Raji (cell line): Measurements from ENCODE around the gene UBAC1.

Experiments
- POLR2A ChIP-seq: IDR thresholded peaks from 2 replicates; pipeline ENCODE4 v1.6.1; 2011; ENCODE audit warnings: low read depth, low read length, control low read depth; ENCODE audit not compliant: insufficient read depth

The UBAC1 gene

DNA sequence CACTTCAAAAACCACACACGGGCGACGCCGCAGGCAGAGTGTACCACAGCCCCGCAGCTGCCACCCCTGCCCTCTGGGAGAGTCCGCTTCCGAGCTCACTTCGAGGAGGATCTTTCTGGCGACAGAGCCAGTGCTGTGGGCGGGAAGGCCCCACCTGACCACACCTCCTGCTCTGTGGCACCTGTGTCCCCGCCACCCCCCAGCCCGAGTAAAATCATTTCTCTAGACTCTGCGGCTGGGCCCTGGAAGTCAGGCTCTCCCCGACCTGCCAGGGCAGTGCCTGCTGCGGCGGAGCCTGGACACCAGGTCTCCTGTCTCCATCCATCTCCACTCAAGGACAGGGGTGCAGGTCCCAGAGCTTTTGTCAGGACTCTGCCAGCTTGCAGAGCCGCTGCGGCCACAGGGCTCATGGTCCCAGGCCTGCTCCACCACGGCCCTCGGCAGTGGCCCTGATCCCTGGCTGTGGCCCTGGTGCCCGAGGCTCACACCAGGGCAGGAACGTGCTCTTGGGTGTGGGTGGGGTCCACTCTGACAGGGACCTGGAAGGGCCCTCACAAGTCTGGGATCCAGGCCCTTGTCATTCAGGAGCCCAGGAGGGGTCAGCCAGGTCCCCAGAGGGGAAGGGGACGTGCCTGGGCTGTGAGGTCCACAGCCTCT, 33.0 kb downstream of the UBAC1 start:
- TF ChIP-seq POLR2A: no peak

- TF ChIP-seq POLR2A: no peak
Measured at GRCh38 chr9:135927195-135928013, 33.8 kb downstream of the UBAC1 start.

GRCh38 chr9:135926402-135927194, 34.6 kb downstream of the UBAC1 start:
- no peak for TF ChIP-seq POLR2A

DNA sequence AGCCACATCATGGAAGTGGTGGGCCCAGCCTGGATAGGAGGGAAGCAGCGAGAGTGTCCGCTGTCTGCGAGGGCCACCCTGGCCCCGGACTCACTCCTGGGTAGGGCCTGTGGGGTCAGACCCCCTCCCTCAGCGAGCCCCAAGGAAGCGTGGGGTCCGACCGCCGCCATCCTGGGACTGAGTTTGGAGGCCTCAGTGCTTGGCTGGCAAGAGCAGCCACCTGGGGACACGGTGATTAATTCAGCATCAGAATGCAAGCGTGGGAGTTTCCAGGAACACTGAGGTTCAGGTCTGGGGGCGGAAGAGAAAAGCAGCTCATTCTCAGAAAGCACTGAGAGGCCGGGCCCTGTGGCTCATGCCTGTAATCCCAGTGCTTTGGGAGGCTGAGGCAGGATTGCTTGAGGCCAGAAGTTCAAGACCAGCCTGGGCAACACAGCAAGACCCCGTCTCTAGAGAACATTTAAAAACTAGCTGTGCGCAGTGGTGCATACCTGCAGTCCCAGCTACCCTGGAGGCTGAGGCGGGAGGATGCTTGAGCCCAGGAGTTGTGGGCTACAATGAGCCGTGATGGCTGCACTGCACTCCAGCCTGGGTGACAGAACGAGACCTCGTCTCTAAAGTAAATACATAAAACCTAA, 35.6 kb downstream of the UBAC1 start:
- TF ChIP-seq POLR2A: no peak

DNA sequence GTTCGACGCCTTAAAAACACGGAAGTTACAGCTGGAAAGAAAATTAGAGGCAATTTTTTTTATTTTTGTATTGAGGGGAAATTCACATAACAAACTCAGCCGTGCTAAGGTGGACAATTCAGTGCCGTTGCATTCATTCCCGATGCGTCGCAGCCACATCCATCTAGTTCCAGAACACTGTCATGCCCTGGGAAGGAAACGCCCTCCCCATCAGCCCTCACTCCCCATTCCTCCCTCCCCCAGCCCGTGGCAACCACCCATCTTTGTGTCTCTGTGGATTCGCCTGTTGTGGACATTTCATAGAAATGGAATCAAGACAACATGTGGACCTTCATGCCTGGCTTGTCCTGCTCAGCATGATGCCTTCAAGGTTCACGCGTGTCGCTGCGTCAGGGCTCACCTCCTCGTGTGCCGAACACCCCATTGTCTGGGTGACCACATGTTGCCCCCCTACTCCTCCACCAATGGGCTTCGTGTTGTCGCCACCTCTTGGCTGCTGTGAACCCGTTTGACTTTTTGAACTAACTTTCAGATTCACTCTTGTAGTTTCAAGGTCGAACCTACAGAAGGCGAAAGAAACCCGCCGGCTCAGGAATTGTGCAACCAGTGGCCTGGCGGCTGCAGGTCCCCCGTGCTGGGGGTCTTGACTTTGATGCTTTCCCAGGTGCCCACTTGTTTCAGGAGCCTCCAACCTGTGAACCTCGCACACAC, 36.4 kb downstream of the UBAC1 start:
- TF ChIP-seq POLR2A: no peak

DNA sequence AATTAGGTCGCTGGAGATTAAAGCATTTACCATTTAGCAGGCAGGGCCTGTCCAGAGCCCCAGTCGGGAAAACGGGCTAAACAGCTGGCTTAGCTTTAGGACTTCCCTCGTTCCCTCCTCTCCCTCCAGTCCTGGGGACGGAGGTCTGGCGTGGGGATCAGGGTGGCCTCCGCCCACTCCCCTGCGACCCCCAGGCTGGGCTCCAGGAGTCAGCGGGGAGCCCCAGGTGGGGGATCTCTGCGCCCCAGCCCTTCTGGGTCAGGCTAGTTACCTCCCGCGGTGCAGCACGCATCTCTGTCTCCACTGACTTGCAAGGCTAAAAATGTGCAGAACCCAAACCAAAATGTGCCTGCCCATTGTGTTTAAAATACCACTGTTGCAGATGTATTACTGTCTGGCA, 37.7 kb downstream of the UBAC1 start:
- TF ChIP-seq POLR2A: no peak

DNA sequence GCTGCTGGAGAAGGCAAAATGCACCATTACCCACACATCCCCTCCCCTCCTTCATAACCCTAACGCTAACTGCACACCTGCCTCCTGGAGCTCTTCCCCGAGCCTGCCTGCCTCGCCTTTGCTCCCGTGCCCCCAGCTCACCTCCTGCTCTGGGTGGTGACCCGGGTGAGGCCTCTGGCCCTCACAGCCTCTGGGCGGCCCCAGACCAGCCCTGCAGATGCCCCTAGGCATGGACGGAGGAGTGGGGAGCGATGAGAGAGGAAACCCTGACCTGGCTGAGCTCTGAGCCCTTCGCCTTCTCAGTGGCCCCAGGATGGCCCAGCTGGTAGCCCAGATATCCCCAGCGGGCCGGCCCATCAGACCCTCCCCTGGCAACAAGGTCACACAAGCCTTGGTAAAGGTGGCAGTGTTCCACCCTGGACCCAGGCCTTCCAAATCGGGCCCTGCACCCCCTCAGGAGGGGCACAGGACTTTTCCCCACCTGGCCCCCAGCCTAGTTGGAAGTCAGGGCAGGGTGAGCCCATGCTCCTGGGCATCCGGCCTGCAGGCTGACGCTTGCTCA, 39.3 kb downstream of the UBAC1 start:
- TF ChIP-seq POLR2A: no peak

- no peak for TF ChIP-seq POLR2A
Measured at GRCh38 chr9:135920973-135921585, 40.1 kb downstream of the UBAC1 start.

DNA sequence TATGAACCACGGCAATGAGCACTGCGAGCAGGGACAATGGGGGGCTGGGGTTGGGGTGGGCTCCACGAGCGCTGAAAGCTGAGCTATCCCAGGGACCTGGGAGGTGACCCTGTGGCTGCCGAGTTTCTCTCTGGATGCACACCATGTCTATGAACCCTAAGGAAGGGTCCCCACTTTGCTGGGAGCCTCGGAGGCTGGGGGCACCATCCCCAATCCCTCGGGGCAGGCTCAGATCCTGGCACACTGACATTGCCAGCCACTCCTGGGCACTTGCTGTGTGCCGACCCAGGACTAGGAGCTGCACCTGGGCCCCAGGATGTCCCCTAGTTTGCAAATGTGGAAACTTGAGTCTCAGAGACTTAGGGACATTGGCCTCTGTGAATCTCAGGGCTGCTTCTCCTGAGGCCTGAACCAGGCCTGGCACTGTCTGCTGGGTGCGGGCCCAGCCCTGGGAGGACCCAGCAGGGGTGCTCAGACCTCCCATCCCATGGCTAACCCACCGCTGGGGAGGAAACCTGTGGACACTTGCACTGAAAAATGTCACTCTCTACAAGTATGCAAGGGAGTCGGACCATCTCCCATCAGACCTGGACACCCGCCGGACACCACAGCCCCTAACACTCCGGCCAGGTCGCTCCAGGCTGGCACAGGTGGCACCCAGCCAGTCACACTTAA, 40.8 kb downstream of the UBAC1 start:
- TF ChIP-seq POLR2A: no peak

- TF ChIP-seq POLR2A: peak; percentile 30; the same call in 1 of the 2 replicates
Measured at GRCh38 chr9:135919318-135919890, 41.8 kb downstream of the UBAC1 start.

- no peak for TF ChIP-seq POLR2A
Measured at GRCh38 chr9:135914921-135915320, 46.3 kb downstream of the UBAC1 start.

GRCh38 chr9:135910757-135911156, 50.4 kb downstream of the UBAC1 start:
- no peak for TF ChIP-seq POLR2A

DNA sequence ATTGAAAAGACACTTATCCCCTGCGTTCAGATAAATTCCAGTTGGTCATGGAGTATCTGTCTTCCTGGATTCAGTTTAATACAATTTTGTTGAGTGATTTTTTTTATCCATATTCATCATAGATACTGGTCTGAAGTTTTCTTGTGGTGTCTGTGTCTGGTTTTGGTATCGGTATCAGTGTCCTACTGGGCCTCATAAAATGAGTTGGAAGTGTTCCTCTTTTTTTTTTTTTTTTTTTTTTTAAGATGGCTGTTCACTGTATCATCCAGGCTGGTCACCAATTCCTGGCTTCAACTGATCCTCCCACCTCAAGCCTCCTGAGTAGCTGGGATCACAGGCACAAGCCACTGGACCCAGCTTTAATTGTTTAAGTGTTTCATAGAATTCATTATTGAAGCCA, 51.0 kb downstream of the UBAC1 start:
- no peak for TF ChIP-seq POLR2A
